Fibroblast of the aortic adventitia (primary cell): ENCODE measurements around the gene ACKR4. TPM values are rescaled to one million over a fixed set of nuclear protein-coding genes. Genes with fewer than 3 reads are reported as not detected.
A peak's percentile ranks its signal among the peaks of the same experiment; 100 is the strongest.

Experiments used
- DNase-seq: peaks from one replicate; pipeline ENCODE4 v3.0.0-alpha.2; 2010; ENCODE audit warnings: low read depth
- H3K4me3 ChIP-seq: 2 replicates; pipeline ENCODE4 v1.5.1; 2011; ENCODE audit warnings: low read depth, mild to moderate bottlenecking, control low read depth, low read length, moderate library complexity
- CTCF ChIP-seq: IDR thresholded peaks from 2 replicates; pipeline ENCODE4 v1.5.1; 2011; ENCODE audit warnings: mild to moderate bottlenecking, low read length, control low read depth, inconsistent platforms; ENCODE audit not compliant: insufficient read depth
- total RNA-seq: library from RNA; depleted of rRNA; stranded (reverse); fragments of >200 nt; gene quantifications from 2 replicates; pipeline ENCODE4 v1.2.3, GENCODE V29; 2012; ENCODE audit warnings: low replicate concordance

The ACKR4 gene
- total RNA-seq, 1 donor: 175 TPM

DNA sequence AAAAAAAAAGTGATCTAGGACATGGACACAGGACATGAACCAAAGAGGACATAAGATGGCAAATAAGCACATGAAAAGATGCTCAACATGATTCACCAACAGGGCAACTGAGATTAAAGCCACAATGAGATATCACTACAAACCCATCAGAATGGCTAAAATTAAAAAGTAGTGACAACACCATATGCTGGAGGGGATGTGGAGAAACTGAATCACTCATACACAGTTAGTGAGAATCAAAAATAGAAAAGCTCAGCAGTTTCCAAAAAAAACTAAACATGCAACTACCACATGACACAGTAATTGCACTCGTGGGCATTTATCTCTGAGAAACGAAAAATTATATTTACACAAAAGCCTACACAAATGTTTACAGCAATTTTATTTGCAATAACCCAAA is 27.9 kb upstream of the ACKR4 start:
- DNase-seq: peak; percentile 68
- TF ChIP-seq CTCF: no peak
- H3K4me3 ChIP-seq: no peak overlapping the region

DNA sequence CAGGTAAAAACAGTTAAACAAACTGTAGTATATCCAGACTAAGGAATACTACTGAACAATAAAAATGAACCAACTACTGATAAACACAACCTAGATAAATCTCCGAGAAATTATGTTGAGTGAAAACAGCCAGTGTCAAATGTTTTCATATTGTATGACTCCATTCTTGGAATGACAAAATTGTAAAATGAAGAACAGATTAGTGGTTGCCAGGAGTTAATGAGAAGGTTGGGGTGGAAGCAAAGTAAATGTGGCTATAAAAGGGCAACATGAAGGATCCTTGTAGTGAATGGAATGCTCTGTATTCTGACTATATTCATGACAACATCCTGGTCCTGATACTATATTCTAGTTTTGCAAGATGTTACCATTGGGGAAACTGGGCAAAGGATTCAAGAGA is 27.5 kb upstream of the ACKR4 start:
- no peak overlapping the region for H3K4me3 ChIP-seq
- no peak for TF ChIP-seq CTCF
- peak; percentile 80 for DNase-seq

DNA sequence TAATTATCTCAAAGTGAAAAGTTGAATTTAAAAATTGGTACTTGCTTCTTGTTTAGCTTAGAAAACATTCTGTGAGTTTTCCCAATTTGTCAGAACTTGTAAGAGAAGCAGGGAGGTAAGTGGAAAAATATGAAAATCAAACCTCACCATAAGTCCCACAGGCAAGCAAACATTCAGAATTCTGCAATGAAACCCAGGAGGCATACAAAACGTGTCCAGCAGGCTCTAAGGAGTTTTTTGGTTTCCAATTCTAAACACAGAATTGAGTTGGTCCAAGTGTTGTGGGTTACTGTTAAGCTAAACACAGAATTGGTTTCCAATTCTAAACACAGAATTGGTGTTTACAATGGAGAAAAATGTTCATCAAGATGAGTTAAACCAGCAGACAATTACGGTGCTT is 27.1 kb upstream of the ACKR4 start:
- TF ChIP-seq CTCF: no peak
- no peak for DNase-seq
- H3K4me3 ChIP-seq: no peak overlapping the region

- DNase-seq: peak; percentile 93
- no peak for TF ChIP-seq CTCF
- no peak overlapping the region for H3K4me3 ChIP-seq
Observed at GRCh38 chr3:132573797-132574211, 23.3 kb upstream of the ACKR4 start.

GRCh38 chr3:132587401-132587800 is 9.7 kb upstream of the ACKR4 start:
- no peak overlapping the region for H3K4me3 ChIP-seq
- TF ChIP-seq CTCF: no peak
- peak; percentile 36 for DNase-seq

GRCh38 chr3:132592216-132592615 is 4.9 kb upstream of the ACKR4 start:
- TF ChIP-seq CTCF: no peak
- DNase-seq: peak; percentile 72
- H3K4me3 ChIP-seq: no peak overlapping the region

DNA sequence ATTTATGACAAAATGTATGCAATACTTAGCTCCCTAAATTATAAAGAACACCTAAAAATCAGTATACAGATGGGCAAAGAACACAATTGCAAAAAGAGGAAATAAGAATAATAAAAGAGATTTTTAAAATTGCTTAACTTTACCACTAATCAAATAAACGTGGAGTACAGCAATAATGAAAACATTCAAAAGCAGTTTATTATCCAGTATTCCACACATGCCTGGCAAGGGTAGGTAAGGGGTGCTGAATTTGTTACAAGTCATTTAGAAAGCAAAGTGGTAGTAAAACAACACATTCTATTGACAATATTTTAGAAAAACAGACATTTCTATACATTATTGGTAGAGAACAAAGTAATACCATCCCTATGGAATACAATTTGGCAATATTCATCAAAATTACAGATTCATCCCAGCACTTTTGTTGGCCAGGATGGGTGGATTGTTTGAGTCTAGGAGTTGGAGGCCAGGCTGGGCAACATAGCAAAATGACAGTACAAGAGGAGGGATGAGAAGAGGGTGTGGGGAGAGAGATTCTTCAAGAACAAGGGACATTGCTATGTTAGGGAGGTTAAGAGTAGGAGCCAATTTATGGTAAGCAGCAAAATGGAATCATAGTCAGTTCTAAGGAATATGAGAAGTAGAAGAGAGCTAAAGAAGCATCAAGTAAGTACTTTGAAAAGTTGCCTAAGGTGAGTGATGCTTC is 3.7 kb upstream of the ACKR4 start:
- no peak overlapping the region for H3K4me3 ChIP-seq
- TF ChIP-seq CTCF: no peak
- peak; percentile 51 for DNase-seq
